PC-9 (cell line): ENCODE data around the gene CCDC91. TPM values are rescaled to one million over a fixed set of nuclear protein-coding genes. Genes with fewer than 3 reads are reported as not detected.

Experiments used
- BruUV-seq: library from RNA; stranded (reverse); fragments of 400-500 nt; replicated peaks from 2 replicates; lab custom pipeline; 2021; lab: Mats Ljungman, UMichigan
- CTCF ChIA-PET: fragments of 300-600 bp; sonication (Branson Sonifier 250); formaldehyde crosslinking; loops from one replicate; lab custom pipeline; 2022; ENCODE audit warnings: antibody characterized with exemption; lab: Charles Lee
- POLR2A ChIA-PET: fragments of 300-600 bp; sonication (Branson Sonifier 250); formaldehyde crosslinking; loops from one replicate; lab custom pipeline; 2022; ENCODE audit warnings: antibody characterized with exemption; ENCODE audit not compliant: unreplicated experiment; lab: Charles Lee
- DNase-seq, 2 experiments: peaks; one replicate each; pipeline versions ENCODE4 v3.0.0 to v3.0.0-alpha.2; 2015 to 2022; ENCODE audit warnings: mixed read lengths in 1 of 2
- H2AFZ ChIP-seq: fragments of 200-600 bp; sonication (generic); 2 replicates; pipeline ENCODE4 v1.8.1; 2017; ENCODE audit warnings: antibody characterized with exemption
- H3F3A ChIP-seq: fragments of 200-600 bp; sonication (generic); 2 replicates; pipeline ENCODE4 v1.8.1; 2017; ENCODE audit warnings: antibody characterized with exemption, mild to moderate bottlenecking, low read depth; ENCODE audit not compliant: insufficient read depth
- H3K27ac ChIP-seq: fragments of 200-600 bp; sonication (generic); 2 replicates; pipeline ENCODE4 v1.6.1; 2016; ENCODE audit warnings: mixed run types
- H3K27me3 ChIP-seq: fragments of 200-600 bp; sonication (generic); 2 replicates; pipeline ENCODE4 v1.6.1; 2016; ENCODE audit warnings: low read depth, mixed run types; ENCODE audit not compliant: insufficient read depth
- H3K36me3 ChIP-seq: fragments of 200-600 bp; sonication (generic); 2 replicates; pipeline ENCODE4 v1.6.1; 2016; ENCODE audit warnings: low read depth, mixed run types
- H3K4me1 ChIP-seq: fragments of 200-600 bp; sonication (generic); replicated peaks from 2 replicates; pipeline ENCODE4 v1.6.1; 2016; ENCODE audit warnings: mixed run types; ENCODE audit not compliant: insufficient read depth
- H3K4me2 ChIP-seq: fragments of 200-600 bp; sonication (generic); 2 replicates; pipeline ENCODE4 v1.6.1; 2017; ENCODE audit warnings: mixed run types
- H3K4me3 ChIP-seq: fragments of 200-600 bp; sonication (generic); 2 replicates; pipeline ENCODE4 v1.6.1; 2016; ENCODE audit warnings: mixed run types
- H3K79me2 ChIP-seq: fragments of 200-600 bp; sonication (generic); 2 replicates; pipeline ENCODE4 v1.6.1; 2017; ENCODE audit warnings: low read depth, mixed run types
- H3K9me2 ChIP-seq: fragments of 200-600 bp; sonication (generic); 2 replicates; pipeline ENCODE4 v1.8.1; 2017; ENCODE audit warnings: mild to moderate bottlenecking; ENCODE audit not compliant: insufficient read depth
- H3K9me3 ChIP-seq: fragments of 200-600 bp; sonication (generic); 2 replicates; pipeline ENCODE4 v1.8.1; 2016; ENCODE audit warnings: low read depth; ENCODE audit not compliant: insufficient read depth
- H4K20me1 ChIP-seq: fragments of 200-600 bp; sonication (generic); 2 replicates; pipeline ENCODE4 v1.8.1; 2017; ENCODE audit not compliant: insufficient read depth
- CTCF ChIP-seq: fragments of 200-600 bp; sonication (generic); conservative IDR thresholded peaks from 2 replicates; pipeline ENCODE4 v1.6.1; 2017; ENCODE audit warnings: mixed run types, antibody characterized with exemption, mild to moderate bottlenecking, moderate library complexity
- EZH2 ChIP-seq: fragments of 200-600 bp; sonication (generic); IDR thresholded peaks from 2 replicates; pipeline ENCODE4 v1.8.0; 2017; ENCODE audit warnings: antibody characterized with exemption, low read depth
- intact Hi-C: fragments of 100-400 bp; cut with micrococcal nuclease; formaldehyde crosslinking; loops from one replicate; pipeline ENCODE4 v1.10.0; 2022; ENCODE audit not compliant: unreplicated experiment
- total RNA-seq: library from RNA; stranded (reverse); gene quantifications from 2 replicates; pipeline ENCODE4 v1.2.3, GENCODE V29; 2021

CCDC91 gene
- total RNA-seq, 1 experiment from 2014 or later = 38.9 TPM

DNA sequence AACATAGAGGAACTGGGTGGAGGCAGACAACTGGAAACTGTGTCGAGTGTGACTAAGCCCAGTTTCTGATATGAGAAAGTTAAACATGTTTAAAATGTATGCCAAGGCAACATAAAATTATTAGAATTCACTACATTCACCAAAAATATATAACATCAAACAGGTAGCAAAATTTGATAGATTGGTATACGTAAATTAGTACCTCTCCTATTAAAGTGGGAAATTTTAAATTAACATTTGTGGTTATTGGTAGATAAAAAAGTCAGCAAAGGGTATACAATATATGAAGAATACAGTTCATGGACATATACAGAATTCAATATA lies 53.0 kb downstream of the CCDC91 start:
- Histone ChIP-seq H3K9me2 (no peaks in the 10 kb centered on the region), H3K4me2 (no peak overlapping the region), H2AFZ (no peak overlapping the region), H4K20me1 (no peaks in the 10 kb centered on the region), H3K9me3 (no peaks in the 10 kb centered on the region; the same call in 1 of the 2 replicates), H3K27ac (no peak overlapping the region), H3K36me3 (no peaks in the 10 kb centered on the region), H3F3A (no peaks in the 10 kb centered on the region; the same call in 1 of the 2 replicates), H3K79me2 (no peaks in the 10 kb centered on the region), H3K27me3 (no peaks in the 10 kb centered on the region), H3K4me3 (no peak overlapping the region), H3K4me1 (no peaks in the 10 kb centered on the region)
- no TSS peak for BruUV-seq
- intact Hi-C loops = no loop called here
- DNase-seq = no peak
- POLR2A ChIA-PET = no interaction called here
- no peak for TF ChIP-seq CTCF
- no peak for TF ChIP-seq EZH2
- CTCF ChIA-PET = no interaction called here

- CTCF ChIA-PET = no interaction called here
- no peaks in the 10 kb centered on the region for H3K9me2 ChIP-seq
- H3K4me1 ChIP-seq = no peaks in the 10 kb centered on the region
- no peaks in the 10 kb centered on the region for H3K79me2 ChIP-seq
- H2AFZ ChIP-seq = no peak overlapping the region
- TF ChIP-seq EZH2 (no peak), CTCF (no peak)
- POLR2A ChIA-PET = no interaction called here
- H3F3A ChIP-seq = no peaks in the 10 kb centered on the region; the same call in 1 of the 2 replicates
- no peak overlapping the region for H3K4me3 ChIP-seq
- H3K27ac ChIP-seq = no peak overlapping the region
- no peaks in the 10 kb centered on the region for H3K36me3 ChIP-seq
- no peaks in the 10 kb centered on the region for H4K20me1 ChIP-seq
- H3K4me2 ChIP-seq = no peak overlapping the region
- intact Hi-C loops = no loop called here
- DNase-seq = no peak
- no TSS peak for BruUV-seq
- no peaks in the 10 kb centered on the region; the same call in 1 of the 2 replicates for H3K9me3 ChIP-seq
- no peaks in the 10 kb centered on the region for H3K27me3 ChIP-seq
These were observed 57.5 kb downstream of the CCDC91 start for GRCh38 chr12:28247806-28248205.

- Histone ChIP-seq H3K4me3 (no peak overlapping the region), H3K79me2 (no peaks in the 10 kb centered on the region), H2AFZ (no peak overlapping the region), H3K9me3 (no peaks in the 10 kb centered on the region; the same call in 1 of the 2 replicates), H3K9me2 (no peaks in the 10 kb centered on the region), H3K27ac (no peak overlapping the region), H4K20me1 (no peaks in the 10 kb centered on the region), H3K27me3 (no peaks in the 10 kb centered on the region), H3K36me3 (no peaks in the 10 kb centered on the region), H3F3A (no peaks in the 10 kb centered on the region; the same call in 1 of the 2 replicates), H3K4me1 (no peaks in the 10 kb centered on the region), H3K4me2 (no peak overlapping the region)
- DNase-seq = no peak
- intact Hi-C loops = no loop called here
- no peak for TF ChIP-seq CTCF
- no peak for TF ChIP-seq EZH2
- ChIA-PET CTCF (interaction anchor here (0.6 kb wide), 1 partner anchor 377 kb away, joined by 3 read pairs; no protein-coding TSS in a partner anchor), POLR2A (no interaction called here)
- no TSS peak for BruUV-seq
These were observed 58.4 kb downstream of the CCDC91 start for GRCh38 chr12:28248555-28249145.
